HG02798 (cell line): ENCODE results near the gene SPAG6.
A peak's percentile ranks its signal among the peaks of the same experiment; 100 is the strongest.
"Not testable (repeated sequence)": the region's sequence is repeated elsewhere in the genome, so short reads cannot be mapped to it uniquely, and the experiment has no call there.

Source experiments
- ATAC-seq: cut with Tn5 transposase; IDR thresholded peaks from one replicate; pipeline ENCODE4 v1.9.1; 2021; ENCODE audit warnings: mild to moderate bottlenecking; ENCODE audit not compliant: unreplicated experiment, poor library complexity

SPAG6 gene

GRCh38 chr10:22345301-22346095 lies at the start of gene SPAG6:
Gene SPAG6 (plus strand): TSS chr10:22345496. CDS start chr10:22345612, 116 bp downstream.
- no peak for ATAC-seq

- ATAC-seq = no peak
Measured at GRCh38 chr10:22301193-22301592, 44.1 kb upstream of the SPAG6 start.

GRCh38 chr10:22303461-22303860 lies 41.8 kb upstream of the SPAG6 start:
- ATAC-seq = no peak

- no peak for ATAC-seq
Measured at GRCh38 chr10:22305721-22306120, 39.6 kb upstream of the SPAG6 start.

- peak; percentile 96 for ATAC-seq
Measured at GRCh38 chr10:22308390-22308789, 36.9 kb upstream of the SPAG6 start.

- no peak for ATAC-seq
Measured at GRCh38 chr10:22309180-22310000, 35.9 kb upstream of the SPAG6 start.

- ATAC-seq = not testable (repeated sequence)
Measured at GRCh38 chr10:22310012-22310411, 35.3 kb upstream of the SPAG6 start.

- no peak for ATAC-seq
Measured at GRCh38 chr10:22310928-22311327, 34.4 kb upstream of the SPAG6 start.

- no peak for ATAC-seq
Measured at GRCh38 chr10:22314852-22315251, 30.4 kb upstream of the SPAG6 start.

GRCh38 chr10:22315455-22316285 lies 29.6 kb upstream of the SPAG6 start:
- peak; percentile 25 for ATAC-seq

GRCh38 chr10:22316286-22317075 lies 28.8 kb upstream of the SPAG6 start, which contains the start of gene COMMD3:
Gene COMMD3 (plus strand): TSS chr10:22316388. CDS start chr10:22316418, 30 bp downstream.
- peak; percentile 72 for ATAC-seq

- ATAC-seq = peak; percentile 23
Measured at GRCh38 chr10:22317076-22317370, 28.3 kb upstream of the SPAG6 start.

- ATAC-seq = no peak
Measured at GRCh38 chr10:22317771-22318565, 27.3 kb upstream of the SPAG6 start.

GRCh38 chr10:22318772-22319171 lies 26.5 kb upstream of the SPAG6 start:
- ATAC-seq = no peak

- no peak for ATAC-seq
Measured at GRCh38 chr10:22319547-22319979, 25.7 kb upstream of the SPAG6 start.

- no peak for ATAC-seq
Measured at GRCh38 chr10:22319980-22320558, 25.2 kb upstream of the SPAG6 start.

GRCh38 chr10:22320591-22321155 lies 24.6 kb upstream of the SPAG6 start, which contains the start of gene BMI1:
Gene BMI1 (plus strand): TSS chr10:22321099. CDS start chr10:22326450, 5,351 bp downstream.
- peak; percentile 27 for ATAC-seq
